IMR-90 (cell line): ENCODE measurements around the gene TMEM117. TPM values are rescaled to one million over a fixed set of nuclear protein-coding genes. Genes with fewer than 3 reads are reported as not detected.

Experiments
- ATAC-seq: fragments of 200-7000 bp; cut with Tn5 transposase; 2 replicates; pipeline ENCODE4 v1.9.1; 2020; ENCODE audit warnings: low read depth, mild to moderate bottlenecking, moderate library complexity
- BruUV-seq: library from RNA; stranded (reverse); fragments of 400-500 nt; replicated peaks from 2 replicates; lab custom pipeline; 2021; lab: Mats Ljungman, UMichigan
- CTCF ChIA-PET: fragments of 300-600 bp; formaldehyde crosslinking; extraction: SDS; loops from one replicate; lab custom pipeline; 2021; ENCODE audit warnings: antibody characterized with exemption; lab: Yijun Ruan, JAX
- POLR2A ChIA-PET: fragments of 300-600 bp; sonication (Branson Sonifier 250); formaldehyde crosslinking; loops from one replicate; lab custom pipeline; 2022; ENCODE audit warnings: antibody characterized with exemption; ENCODE audit not compliant: unreplicated experiment; lab: Charles Lee
- DNase-seq: peaks from one replicate; pipeline ENCODE4 v3.0.0; 2013
- H2AFZ ChIP-seq: replicated peaks from 2 replicates; pipeline ENCODE3; 2013; ENCODE audit warnings: low read length, mild to moderate bottlenecking; ENCODE audit not compliant: poor library complexity
- H2AK5ac ChIP-seq: 2 replicates; pipeline ENCODE4 v1.6.1; 2013; ENCODE audit warnings: low read depth, low read length, inconsistent platforms
- H2AK9ac ChIP-seq: replicated peaks from 2 replicates; pipeline ENCODE3; 2013; ENCODE audit warnings: mild to moderate bottlenecking, low read depth, low read length, moderate library complexity; ENCODE audit not compliant: poor library complexity
- H2BK120ac ChIP-seq: 2 replicates; pipeline ENCODE4 v1.6.1; 2013; ENCODE audit warnings: low read depth, low read length, inconsistent platforms
- H2BK15ac ChIP-seq: 3 replicates; pipeline ENCODE4 v1.6.1; 2013; ENCODE audit warnings: low read depth, low read length, inconsistent platforms
- H2BK20ac ChIP-seq: 2 replicates; pipeline ENCODE4 v1.6.1; 2013; ENCODE audit warnings: low read depth, mild to moderate bottlenecking, inconsistent platforms, low read length, moderate library complexity
- H2BK5ac ChIP-seq: 2 replicates; pipeline ENCODE4 v1.6.1; 2013; ENCODE audit warnings: mild to moderate bottlenecking, low read depth, low read length, inconsistent platforms; ENCODE audit not compliant: poor library complexity, severe bottlenecking
- H3K14ac ChIP-seq: replicated peaks from 2 replicates; pipeline ENCODE4 v1.6.1; 2013; ENCODE audit warnings: low read depth, low read length, inconsistent platforms
- H3K18ac ChIP-seq: 2 replicates; pipeline ENCODE4 v1.6.1; 2013; ENCODE audit warnings: low read depth, low read length, control low read depth
- H3K23ac ChIP-seq: 2 replicates; pipeline ENCODE4 v1.6.1; 2013; ENCODE audit warnings: low read depth, low read length, inconsistent platforms
- H3K27ac ChIP-seq: 2 replicates; pipeline ENCODE4 v1.5.1; 2013; ENCODE audit warnings: mild to moderate bottlenecking, control low read depth, low read length; ENCODE audit not compliant: insufficient read depth
- H3K27me3 ChIP-seq: 2 replicates; pipeline ENCODE4 v1.6.1; 2013; ENCODE audit warnings: low read length; ENCODE audit not compliant: control insufficient read depth, insufficient read depth
- H3K36me3 ChIP-seq: 2 replicates; pipeline ENCODE4 v1.6.1; 2013; ENCODE audit warnings: low read length, mixed read lengths; ENCODE audit not compliant: control insufficient read depth, insufficient read depth
- H3K4ac ChIP-seq: 2 replicates; pipeline ENCODE4 v1.6.1; 2013; ENCODE audit warnings: low read depth, low read length, inconsistent platforms
- H3K4me1 ChIP-seq: 2 replicates; pipeline ENCODE4 v1.6.1; 2013; ENCODE audit warnings: low read length, mixed read lengths; ENCODE audit not compliant: control insufficient read depth, insufficient read depth
- H3K4me2 ChIP-seq: 2 replicates; pipeline ENCODE4 v1.6.1; 2013; ENCODE audit warnings: low read depth, mild to moderate bottlenecking, control low read depth, low read length, moderate library complexity
- H3K4me3 ChIP-seq: 2 replicates; pipeline ENCODE4 v1.5.1; 2013; ENCODE audit warnings: low read depth, mild to moderate bottlenecking, control low read depth, low read length, moderate library complexity; ENCODE audit not compliant: insufficient read depth
- H3K56ac ChIP-seq: 2 replicates; pipeline ENCODE4 v1.6.1; 2013; ENCODE audit warnings: low read length, inconsistent platforms; ENCODE audit not compliant: insufficient read depth; ENCODE audit errors: extremely low read depth
- H3K79me1 ChIP-seq, 2 experiments: 2 replicates each; pipeline ENCODE4 v1.6.1; 2013; ENCODE audit warnings: low read length in 2 of 2, inconsistent platforms in 1 of 2, low read depth in 1 of 2
- H3K9ac ChIP-seq: 2 replicates; pipeline ENCODE4 v1.6.1; 2013; ENCODE audit warnings: low read depth, low read length, control low read depth
- H3K9me1 ChIP-seq: 2 replicates; pipeline ENCODE4 v1.6.1; 2013; ENCODE audit warnings: low read length, inconsistent platforms; ENCODE audit not compliant: insufficient read depth
- H3K9me3 ChIP-seq: 2 replicates; pipeline ENCODE4 v1.6.1; 2013; ENCODE audit warnings: low read length; ENCODE audit not compliant: control insufficient read depth, insufficient read depth
- H4K20me1 ChIP-seq: 2 replicates; pipeline ENCODE4 v1.6.1; 2013; ENCODE audit warnings: low read length, inconsistent platforms; ENCODE audit not compliant: insufficient read depth
- H4K5ac ChIP-seq: 2 replicates; pipeline ENCODE4 v1.6.1; 2013; ENCODE audit warnings: mild to moderate bottlenecking, low read depth, low read length, control low read depth
- H4K8ac ChIP-seq, 2 experiments: 2 replicates each; pipeline ENCODE4 v1.6.1; 2013; ENCODE audit warnings: low read depth in 2 of 2, low read length in 2 of 2, control low read depth in 1 of 2, inconsistent platforms in 1 of 2
- H4K91ac ChIP-seq: 2 replicates; pipeline ENCODE4 v1.6.1; 2013; ENCODE audit warnings: low read depth, low read length, inconsistent platforms; ENCODE audit not compliant: insufficient read depth
- BHLHE40 ChIP-seq: fragments of 150-350 bp; IDR thresholded peaks from 2 replicates; pipeline ENCODE4 v1.6.1; 2016; ENCODE audit warnings: mild to moderate bottlenecking, low read depth, low read length
- CEBPB ChIP-seq: IDR thresholded peaks from 2 replicates; pipeline ENCODE4 v1.6.1; 2012; ENCODE audit warnings: low read depth, low read length, improper control_type of control experiment
- MXI1 ChIP-seq: IDR thresholded peaks from 2 replicates; pipeline ENCODE4 v1.6.1; 2012; ENCODE audit warnings: low read depth, mild to moderate bottlenecking, low read length, moderate library complexity, borderline replicate concordance
- RCOR1 ChIP-seq: IDR thresholded peaks from 2 replicates; pipeline ENCODE4 v1.6.1; 2012; ENCODE audit warnings: mild to moderate bottlenecking, low read length, improper control_type of control experiment; ENCODE audit not compliant: insufficient replicate concordance
- SMC3 ChIP-seq: fragments of 150-350 bp; IDR thresholded peaks from 2 replicates; pipeline ENCODE4 v1.6.1; 2016; ENCODE audit warnings: low read depth, mild to moderate bottlenecking, antibody characterized with exemption, low read length, moderate library complexity
- USF2 ChIP-seq: fragments of 150-350 bp; IDR thresholded peaks from 2 replicates; pipeline ENCODE4 v1.6.1; 2017; ENCODE audit warnings: mild to moderate bottlenecking, antibody characterized with exemption, low read length, low read depth
- whole genome bisulfite sequencing, 2 experiments: methylation state at CpG; one replicate each; pipeline versions ENCODE4 v1.1.5 to v1.1.7; 2013; ENCODE audit warnings: missing lambda C conversion rate in 2 of 2; ENCODE audit not compliant: insufficient read length in 1 of 2; ENCODE audit errors: extremely low coverage in 2 of 2; 5-methylcytosine and 5-hydroxymethylcytosine counted together
- dilution Hi-C: fragments of 300-500 bp; cut with HindIII; formaldehyde crosslinking; loops from one replicate; pipeline ENCODE4 v1.14.3; 2018; ENCODE audit warnings: low sequenced_read_pairs; ENCODE audit not compliant: unreplicated experiment
- in situ Hi-C: fragments of 300-500 bp; cut with MboI; formaldehyde crosslinking; loops from 3 replicates; pipeline ENCODE4 v1.14.3; 2019; ENCODE audit warnings: low sequenced_read_pairs, inconsistent platforms, mixed read lengths
- intact Hi-C: fragments of 100-400 bp; cut with micrococcal nuclease; formaldehyde crosslinking; loops from 2 replicates; pipeline ENCODE4 v1.10.0; 2022
- polyA plus RNA-seq, 3 experiments: library from polyadenylated mRNA; depleted of rRNA; stranded (reverse); fragments of >200 nt; gene quantifications; 2 replicates each; pipeline ENCODE4 v1.2.3, GENCODE V29; 2012; ENCODE audit warnings: low replicate concordance in 1 of 3
- total RNA-seq: library from RNA; depleted of rRNA; stranded (reverse); fragments of >200 nt; gene quantifications from 2 replicates; pipeline ENCODE4 v1.2.3, GENCODE V29; 2012

The TMEM117 gene
- total and polyA plus RNA-seq, 2 of the 4 experiments (the other 2 are of a cell fraction), result 8.7 to 21.0 TPM

DNA sequence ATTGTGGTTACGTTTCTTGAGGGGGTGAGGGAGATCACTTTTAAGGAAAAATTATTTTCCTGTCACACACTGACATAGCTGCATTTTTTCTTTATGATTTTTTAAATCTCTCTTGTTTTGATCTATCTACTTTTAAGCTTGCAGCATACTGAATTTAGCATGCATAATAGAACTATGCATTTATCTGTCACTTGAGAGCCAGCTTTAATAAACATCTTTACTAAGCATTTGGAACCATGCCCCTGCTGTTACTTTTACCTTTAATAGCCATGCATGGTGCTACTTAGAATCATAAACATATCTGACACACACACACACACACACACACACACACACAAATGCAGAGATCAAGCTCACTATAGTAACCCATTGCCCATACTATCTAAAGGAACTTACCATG lies 554.0 kb downstream of the TMEM117 start:
- POLR2A ChIA-PET, result no interaction called here
- intact Hi-C loops, result no loop called here
- in situ Hi-C loops, result no loop called here

More for the DNA sequence above, 554.0 kb downstream of the TMEM117 start:
- Histone ChIP-seq H3K27ac (no peak overlapping the region), H3K9me3 (no peaks in the 10 kb centered on the region), H2AK5ac (no peak overlapping the region), H2AFZ (no peak overlapping the region), H3K4me1 (no peaks in the 10 kb centered on the region), H3K14ac (no peak overlapping the region), H2BK15ac (no peak overlapping the region), H4K20me1 (no peaks in the 10 kb centered on the region), H3K4me3 (no peak overlapping the region), H3K4me2 (no peak overlapping the region), H4K8ac (no peak overlapping the region), H3K27me3 (no peaks in the 10 kb centered on the region), H3K79me1 (no peaks in the 10 kb centered on the region), H2AK9ac (no peak overlapping the region), H3K23ac (no peak overlapping the region), H3K36me3 (no peaks in the 10 kb centered on the region), H4K91ac (no peak overlapping the region), H3K4ac (no peak overlapping the region), H2BK20ac (no peak overlapping the region), H3K9ac (no peak overlapping the region), H3K9me1 (no peaks in the 10 kb centered on the region), H4K5ac (no peak overlapping the region), H2BK120ac (no peak overlapping the region), H2BK5ac (no peak overlapping the region), H3K56ac (no peak overlapping the region), H3K18ac (no peak overlapping the region)
- TF ChIP-seq BHLHE40, result no peak
- TF ChIP-seq USF2, result no peak
- no peak for TF ChIP-seq MXI1
- TF ChIP-seq SMC3, result no peak
- TF ChIP-seq CEBPB, result no peak
- no peak for TF ChIP-seq RCOR1
- BruUV-seq, result no TSS peak
- CTCF ChIA-PET, result interaction anchor here (0.8 to 1.7 kb wide), 2 partner anchors 9 to 10 kb away, joined by 3 to 7 read pairs; no protein-coding TSS in a partner anchor
- DNase-seq, result no peak
- WGBS, 2 experiments, result no CpG with 5 or more reads among the region's 1 CpG
- dilution Hi-C loops, result no loop called here
- no peak for ATAC-seq
